GM18499 (cell line): ENCODE results near the gene GNAQ.
A peak's percentile ranks its signal among the peaks of the same experiment; 100 is the strongest.
"Not testable (repeated sequence)": the region's sequence is repeated elsewhere in the genome, so short reads cannot be mapped to it uniquely, and the experiment has no call there.

ENCODE experiments used
- ATAC-seq: cut with Tn5 transposase; IDR thresholded peaks from one replicate; pipeline ENCODE4 v1.9.1; 2021; ENCODE audit warnings: moderate number of reproducible peaks; ENCODE audit not compliant: insufficient read depth, unreplicated experiment

GNAQ gene

GRCh38 chr9:77760919-77761318 is 270.7 kb downstream of the GNAQ start:
- not testable (repeated sequence) for ATAC-seq

DNA sequence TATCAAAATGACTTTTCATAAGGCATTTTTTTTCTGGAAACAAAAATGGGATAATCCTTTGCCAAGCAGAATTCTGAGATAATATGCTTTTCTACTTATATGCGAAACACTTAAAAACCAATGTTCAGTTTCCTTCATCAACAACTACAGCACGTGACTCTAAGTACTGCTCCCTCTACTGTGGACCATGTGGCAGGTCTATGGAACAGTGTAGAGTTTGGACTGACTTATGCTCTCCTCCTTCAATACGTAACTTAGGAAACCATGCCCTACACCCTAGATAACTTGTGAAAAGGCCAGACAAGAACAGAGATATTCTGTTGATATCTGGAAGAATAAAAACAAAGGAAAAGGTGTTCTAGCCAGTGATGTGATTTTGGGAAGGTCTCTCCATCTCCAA is 272.2 kb downstream of the GNAQ start:
- no peak for ATAC-seq

GRCh38 chr9:77756449-77756848 is 275.2 kb downstream of the GNAQ start:
- ATAC-seq: no peak

GRCh38 chr9:77753180-77753579 is 278.4 kb downstream of the GNAQ start:
- ATAC-seq: no peak

GRCh38 chr9:77752554-77752953 is 279.1 kb downstream of the GNAQ start:
- no peak for ATAC-seq

DNA sequence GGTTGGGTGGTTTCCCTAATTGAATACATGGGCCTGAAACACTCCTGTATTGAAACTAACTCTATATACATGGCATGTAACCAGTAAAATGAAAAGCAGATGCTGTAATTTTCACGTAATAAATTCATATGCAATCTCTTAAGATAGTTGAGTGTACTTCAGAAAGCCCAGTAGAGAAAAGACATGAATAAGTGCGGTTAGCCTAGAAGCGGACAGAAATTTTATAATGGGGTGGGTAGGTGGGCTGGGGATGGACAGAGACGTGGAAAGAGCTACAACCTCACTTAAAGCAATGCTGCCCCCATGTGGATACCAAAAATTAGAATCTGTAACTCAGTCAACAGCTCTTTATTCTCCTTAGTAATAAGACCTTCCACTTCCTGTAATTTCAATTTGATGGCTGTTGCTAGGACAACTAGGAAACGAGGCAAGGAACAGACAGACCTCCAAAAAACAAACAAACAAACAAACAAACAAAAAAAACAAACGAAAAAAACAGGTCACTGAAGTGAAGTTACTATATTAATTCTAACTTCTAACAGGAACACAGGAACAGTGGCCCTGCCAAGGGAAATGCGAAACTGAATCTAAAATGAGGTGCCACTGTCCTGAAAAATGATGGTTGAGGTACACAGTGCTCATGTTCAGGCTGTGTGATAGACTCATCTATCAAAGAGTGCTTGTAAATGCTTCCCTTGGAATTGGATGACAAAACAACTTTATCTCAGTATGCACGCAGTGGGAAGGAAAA is 280.1 kb downstream of the GNAQ start:
- ATAC-seq: no peak

- ATAC-seq: no peak
Measured at GRCh38 chr9:77750981-77751340, 280.6 kb downstream of the GNAQ start.

DNA sequence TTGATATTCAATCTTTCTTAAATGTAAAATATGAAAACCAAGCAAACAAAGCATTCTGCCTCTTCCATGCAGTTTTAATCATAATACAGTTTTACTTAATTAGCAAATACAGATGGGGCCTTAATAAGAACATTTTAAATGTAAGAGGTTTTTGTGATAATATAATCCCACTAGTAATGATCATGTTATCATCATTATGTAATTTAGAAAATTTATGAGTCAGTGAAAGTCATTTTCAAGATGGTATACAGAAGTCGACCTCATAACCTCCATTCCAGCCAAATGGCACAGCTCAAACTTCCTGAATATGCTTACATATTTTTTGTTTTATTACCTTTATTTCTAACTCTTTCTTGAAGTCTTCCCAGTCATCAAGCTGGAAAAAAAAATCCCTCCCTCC is 281.3 kb downstream of the GNAQ start:
- no peak for ATAC-seq

DNA sequence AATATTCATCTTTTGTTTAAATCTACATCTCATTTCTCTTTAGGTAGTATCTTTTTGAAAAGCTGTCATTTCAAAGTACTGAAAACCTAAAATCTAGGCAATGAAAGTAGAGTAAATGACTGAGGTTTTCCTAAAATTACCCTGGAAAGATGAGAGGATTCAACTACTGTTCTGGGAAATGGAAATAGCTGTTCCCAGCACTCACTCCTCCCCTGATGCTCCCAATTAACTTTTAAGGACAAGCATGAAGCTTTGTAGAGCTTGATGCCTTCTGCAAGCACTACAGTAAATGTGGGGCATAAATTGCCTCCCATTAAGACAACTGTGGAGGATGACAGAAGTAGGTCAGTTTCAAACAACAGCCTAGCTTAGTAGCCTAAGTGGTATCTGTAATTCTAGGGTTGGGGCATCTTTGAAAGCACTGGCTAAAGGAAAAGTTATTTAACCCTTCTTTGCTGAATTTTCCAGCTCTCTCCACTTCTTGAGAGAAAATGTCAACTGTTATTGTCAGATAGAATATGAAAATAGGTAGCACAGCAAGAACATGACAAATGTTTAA is 283.3 kb downstream of the GNAQ start:
- ATAC-seq: no peak

DNA sequence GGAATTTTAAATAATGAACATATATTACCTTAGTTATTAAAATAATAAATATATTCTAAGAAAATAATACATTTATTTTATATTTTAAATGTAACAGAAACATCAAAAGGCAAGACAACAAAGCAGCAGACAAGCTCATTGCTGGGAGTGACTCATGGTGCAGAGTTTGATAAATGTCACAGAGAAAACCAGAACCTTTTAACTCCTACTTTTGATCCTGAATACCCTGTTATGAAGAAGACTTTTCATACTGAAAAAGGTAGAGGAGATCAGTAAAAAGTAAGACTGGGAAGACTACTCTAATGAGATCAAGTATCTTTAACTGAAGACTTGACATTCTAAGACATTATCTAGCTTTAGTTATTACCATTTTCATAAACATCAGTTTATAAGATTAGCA is 284.4 kb downstream of the GNAQ start:
- ATAC-seq: no peak

DNA sequence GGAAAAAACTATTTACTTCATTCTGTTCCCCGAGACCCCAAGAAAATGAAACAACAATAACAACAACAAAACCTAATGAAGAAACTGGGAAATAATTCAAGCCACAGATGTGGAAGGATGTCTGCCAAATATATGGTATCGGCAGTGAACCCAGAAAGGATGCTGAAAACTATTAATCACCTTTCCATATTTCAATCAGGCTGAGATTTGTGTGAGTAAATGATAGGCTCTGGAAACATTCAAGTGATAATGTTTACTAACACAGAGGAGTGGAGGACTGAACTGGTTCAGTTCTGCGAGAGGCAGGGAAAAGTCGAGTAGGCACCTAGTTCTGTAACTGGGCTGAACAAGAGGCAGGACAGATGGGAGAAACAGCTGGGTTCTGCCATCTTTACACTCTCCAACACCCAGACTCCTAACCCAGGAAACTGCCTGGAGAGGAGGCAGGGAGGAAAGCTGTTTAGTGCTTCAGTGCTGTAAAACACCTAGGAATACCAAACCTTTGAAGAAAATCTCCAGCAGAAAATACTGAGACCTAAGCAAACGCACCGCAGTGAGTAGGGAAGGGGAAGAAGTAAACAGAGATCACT is 286.7 kb downstream of the GNAQ start:
- no peak for ATAC-seq

- no peak for ATAC-seq
Measured at GRCh38 chr9:77743386-77743785, 288.2 kb downstream of the GNAQ start.

DNA sequence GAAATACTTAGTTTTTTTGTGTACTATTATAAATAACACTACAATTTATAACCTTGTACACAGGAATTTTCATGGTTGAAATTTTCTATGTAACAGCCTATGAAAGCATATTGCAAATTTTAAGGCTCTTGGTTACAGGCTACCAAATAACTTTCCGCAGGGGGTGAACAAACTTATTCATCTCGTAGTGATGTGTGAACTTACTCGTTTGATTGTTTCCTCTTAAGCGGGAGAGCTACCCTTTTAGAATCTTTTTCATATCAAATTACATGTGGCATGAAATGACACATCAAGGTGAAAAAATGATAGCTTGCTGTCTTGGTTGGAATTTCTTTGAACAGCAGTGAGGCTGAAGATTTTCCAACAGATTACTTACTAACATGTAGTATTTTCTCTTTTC is 292.7 kb downstream of the GNAQ start:
- no peak for ATAC-seq

DNA sequence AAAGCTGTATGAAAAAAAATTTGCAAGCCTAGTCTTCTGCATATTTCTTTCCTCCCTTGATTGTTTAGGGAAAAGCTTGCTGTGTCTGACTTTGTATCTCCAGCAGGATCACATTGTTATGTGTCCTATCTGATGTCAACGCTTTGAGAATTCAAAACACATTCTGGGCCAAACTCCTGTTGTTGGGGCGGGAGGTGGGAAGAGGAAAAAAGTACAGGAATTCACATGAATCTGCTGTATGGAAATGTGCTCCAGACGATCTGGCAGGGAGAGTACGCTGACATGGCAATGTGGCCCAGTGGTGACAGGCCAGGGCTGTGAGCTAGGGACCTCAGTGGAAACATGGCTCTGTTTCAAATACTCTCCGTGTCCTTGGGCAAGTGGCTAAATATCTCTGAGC is 296.1 kb downstream of the GNAQ start:
- ATAC-seq: no peak

DNA sequence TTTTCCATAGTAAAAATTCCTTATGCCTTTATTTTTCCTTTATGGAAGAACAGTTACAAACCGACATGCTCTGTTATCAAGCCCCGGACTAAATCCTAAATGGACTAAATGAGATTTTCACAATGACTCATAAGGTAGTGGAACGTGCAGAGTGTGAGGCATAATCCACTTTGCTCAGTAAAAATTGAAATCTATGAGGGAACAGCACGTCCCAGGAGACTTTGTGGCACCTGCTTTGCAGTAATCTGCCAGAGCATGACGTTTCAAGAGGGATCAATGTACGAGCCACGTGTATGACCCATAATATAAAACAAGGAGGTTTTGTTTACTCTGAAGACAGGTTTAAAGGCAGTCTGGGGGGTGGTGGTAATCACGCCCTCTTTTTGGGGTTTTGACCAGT is 299.7 kb downstream of the GNAQ start:
- peak; percentile 67 for ATAC-seq

DNA sequence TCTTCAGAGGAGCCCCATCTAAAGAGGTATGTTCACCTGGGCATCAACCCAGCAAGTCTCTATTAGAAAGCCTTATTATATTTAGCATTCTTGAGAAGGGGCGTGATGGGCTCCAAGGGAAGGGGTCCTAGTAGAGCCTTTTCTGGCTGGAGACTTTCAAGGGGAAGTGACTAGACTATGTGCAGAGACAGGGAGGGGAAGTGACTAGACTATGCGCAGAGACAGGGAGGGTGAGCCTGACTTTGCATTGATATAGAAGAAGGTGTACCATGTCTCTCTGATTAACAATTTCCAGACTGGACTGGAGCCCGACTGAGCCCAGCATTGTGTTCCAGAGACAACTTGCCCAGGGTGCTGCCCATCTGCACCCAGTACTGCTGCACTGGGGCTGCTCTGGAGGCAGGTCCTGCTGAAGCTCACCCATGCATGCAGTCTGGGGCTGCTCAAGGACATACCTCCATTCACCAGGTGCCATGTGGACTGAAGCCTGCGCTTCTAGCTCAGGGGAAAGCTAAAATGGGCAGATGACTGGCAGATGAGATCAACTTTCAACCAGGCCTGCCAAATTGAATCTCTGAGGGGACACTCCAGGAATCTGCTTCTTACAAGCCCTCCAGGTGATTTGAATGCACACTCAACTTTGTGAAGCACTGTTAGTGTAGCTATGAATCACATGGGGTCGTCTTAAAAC is 300.5 kb downstream of the GNAQ start:
- no peak for ATAC-seq

DNA sequence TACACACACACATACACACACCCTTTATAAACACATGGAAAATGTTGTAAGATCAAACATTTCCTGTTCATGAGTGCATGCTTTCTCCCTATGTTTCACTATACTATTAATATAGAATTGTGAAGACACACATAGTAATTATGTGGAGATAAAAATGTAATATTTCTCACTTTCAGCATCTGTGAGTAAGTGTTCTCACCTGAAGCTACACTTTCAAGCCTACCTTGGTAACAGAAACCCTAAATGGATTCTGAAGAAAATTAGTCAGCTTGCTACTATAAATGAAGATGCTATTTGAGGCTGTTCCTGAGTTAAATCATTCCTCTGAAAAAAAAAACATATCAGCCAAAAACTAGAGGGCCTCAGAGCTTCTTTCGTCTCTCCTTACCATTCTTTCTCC is 302.4 kb downstream of the GNAQ start:
- ATAC-seq: no peak

DNA sequence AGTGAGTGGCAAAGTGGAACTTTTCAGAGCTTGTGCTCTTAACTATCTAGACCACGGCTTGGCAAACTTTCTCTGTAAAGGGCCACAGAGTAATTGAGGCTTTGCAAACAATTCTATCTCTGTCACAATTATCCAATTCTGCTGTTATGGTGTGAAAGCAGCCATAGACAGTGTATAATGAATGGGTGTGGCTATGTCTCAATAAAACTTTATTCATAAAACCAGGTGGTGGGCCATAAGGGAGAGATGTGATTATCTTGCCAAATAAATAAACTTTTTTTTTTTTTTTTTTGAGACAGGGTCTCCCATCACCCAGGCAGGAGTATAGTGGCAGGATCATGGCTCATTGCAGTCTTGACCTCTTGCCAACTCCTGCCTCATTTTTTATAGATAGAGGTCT is 304.8 kb downstream of the GNAQ start:
- ATAC-seq: no peak

- no peak for ATAC-seq
Measured at GRCh38 chr9:77726289-77726688, 305.3 kb downstream of the GNAQ start.

GRCh38 chr9:77725820-77726219 is 305.8 kb downstream of the GNAQ start:
- ATAC-seq: no peak

DNA sequence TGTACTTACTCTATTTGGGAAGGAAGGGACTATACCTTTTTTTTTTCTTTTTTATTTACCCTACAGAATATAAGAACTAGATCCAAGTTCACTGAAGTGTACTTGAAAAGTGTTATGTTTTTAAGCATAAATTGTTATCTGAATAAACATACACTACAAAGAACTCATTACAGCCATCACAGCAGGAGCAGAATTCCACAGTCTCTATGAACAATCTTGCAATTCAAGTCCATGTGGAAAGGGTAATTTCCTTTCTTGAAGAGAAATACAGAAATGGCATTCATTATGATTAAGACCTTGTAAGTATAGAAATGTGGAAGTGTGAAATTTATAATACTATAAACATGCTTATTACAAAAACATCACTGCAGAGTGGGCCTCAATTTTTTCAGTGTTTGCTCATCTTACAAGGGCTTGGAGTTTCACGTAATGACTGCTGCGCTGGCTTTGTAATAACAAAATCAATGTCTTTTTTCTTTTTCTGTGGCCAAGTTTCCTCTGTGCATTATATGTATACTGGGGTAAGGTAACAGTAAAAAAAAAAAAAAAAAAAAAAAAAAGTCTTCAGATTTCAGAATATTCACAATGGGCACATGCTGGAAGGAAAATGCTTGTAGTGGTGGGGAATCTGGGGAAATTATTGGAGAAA is 306.4 kb downstream of the GNAQ start:
- ATAC-seq: no peak
